K562 (cell line): ENCODE results near the gene TNFAIP3. TPM values are rescaled to one million over a fixed set of nuclear protein-coding genes. Genes with fewer than 3 reads are reported as not detected.

Experiments
- ATF1 ChIP-seq, 2 experiments: fragments of 450-650 bp in 1 of 2; IDR thresholded peaks; 2 replicates each; pipeline ENCODE4 v1.6.1; 2016; ENCODE audit warnings: missing compliant biosample characterization in 1 of 2, missing genetic modification characterization in 1 of 2
- CREB3 ChIP-seq: fragments of 450-650 bp; conservative IDR thresholded peaks from 2 replicates; pipeline ENCODE4 v1.6.1; 2016; ENCODE audit warnings: missing genetic modification characterization, low read depth, mild to moderate bottlenecking, missing compliant biosample characterization, moderate library complexity
- HMBOX1 ChIP-seq: sonication (generic); IDR thresholded peaks from 2 replicates; pipeline ENCODE4 v1.6.1; 2016
- KLF16 ChIP-seq: IDR thresholded peaks from 2 replicates; pipeline ENCODE4 v1.6.1; 2016; ENCODE audit warnings: antibody characterized with exemption
- MGA ChIP-seq: fragments of 450-650 bp; IDR thresholded peaks from 2 replicates; pipeline ENCODE4 v1.6.1; 2016; ENCODE audit warnings: mild to moderate bottlenecking, moderate library complexity
- PKNOX1 ChIP-seq: fragments of 450-650 bp; IDR thresholded peaks from 2 replicates; pipeline ENCODE4 v1.6.1; 2016
- POLR2H ChIP-seq: IDR thresholded peaks from 2 replicates; pipeline ENCODE4 v1.6.1; 2016; ENCODE audit warnings: missing genetic modification characterization, low read depth, mild to moderate bottlenecking, control low read depth, missing compliant biosample characterization, moderate library complexity
- SMC3 ChIP-seq: conservative IDR thresholded peaks from 2 replicates; pipeline ENCODE4 v1.6.1; 2011; ENCODE audit warnings: low read depth, low read length, improper control_type of control experiment; ENCODE audit not compliant: insufficient read depth
- TEAD4 ChIP-seq, 2 experiments: sonication (generic) in 1 of 2; formaldehyde crosslinking in 1 of 2; IDR thresholded peaks; 2 replicates each; pipeline versions ENCODE4 v1.6.1 to v1.8.0; 2012 to 2022; ENCODE audit warnings: borderline replicate concordance in 1 of 2, inconsistent platforms in 1 of 2, low read length in 1 of 2, mild to moderate bottlenecking in 1 of 2, missing genetic modification reagents in 1 of 2
- polyA plus RNA-seq, 8 experiments: library from polyadenylated mRNA; depleted of rRNA in 4 of 8; stranded (reverse) in 5 of 8; unstranded in 3 of 8; fragments of >200 nt; fragmentation: Nextera tagmentation in 2 of 8; fragmentation: Illumina TruSeq in 1 of 8; extraction: Ambion mirVana in 2 of 8; extraction: Trizol in 1 of 8; gene quantifications; 2 replicates each; pipeline versions ENCODE4 v1.2.1 to v1.2.3, GENCODE V29; 2011 to 2014; ENCODE audit warnings: inconsistent platforms in 1 of 8, missing spikeins in 1 of 8
- total RNA-seq, 7 experiments: library from RNA; depleted of rRNA in 6 of 7; stranded (reverse); fragments of >200 nt in 6 of 7; fragmentation: Illumina TruSeq in 2 of 7; extraction: Trizol in 2 of 7; gene quantifications; 2 replicates each; pipeline versions ENCODE4 v1.2.1 to v1.2.3, GENCODE V29; 2011 to 2021; ENCODE audit warnings: low replicate concordance in 1 of 7

The TNFAIP3 gene
- total and polyA plus RNA-seq, 9 of the 15 experiments (the other 6 are each of a cell fraction or from before 2014, with no cell fraction given), result 0.79 to 17.0 (median 6.4) TPM

GRCh38 chr6:137904822-137905617 is 38.0 kb downstream of the TNFAIP3 start (continued):
- TF ChIP-seq MGA, result peak; percentile 7
- TF ChIP-seq SMC3, result no peak
- TF ChIP-seq HMBOX1, result 0 out of 2 replicates have a peak, but pooled peaks have one; percentile 7
- TF ChIP-seq POLR2H, result peak; percentile 52
- TF ChIP-seq TEAD4 (IDR thresholded peaks at IDR 0.05; ENCODE audit: low read length), result no peak
- TF ChIP-seq TEAD4 (CRISPR knock-in tag; IDR thresholded peaks at IDR 0.05; ENCODE audit: borderline replicate concordance), result no peak
- TF ChIP-seq CREB3 (tag), result no peak
- TF ChIP-seq KLF16, result peak; percentile 2; the same call in 1 of the 2 replicates
- no peak for TF ChIP-seq ATF1 (CRISPR knock-in tag; IDR thresholded peaks at IDR 0.05)
- no peak for TF ChIP-seq ATF1 (tag; IDR thresholded peaks at IDR 0.05)
- peak; percentile 72 for TF ChIP-seq PKNOX1
